Endothelial cell of umbilical vein (primary cell): Measurements from ENCODE around the gene ZDHHC17. TPM values are rescaled to one million over a fixed set of nuclear protein-coding genes. Genes with fewer than 3 reads are reported as not detected.

Experiments used
- BruUV-seq: library from RNA; stranded (reverse); fragments of 400-500 nt; replicated peaks from 2 replicates; lab custom pipeline; 2021; lab: Mats Ljungman, UMichigan
- CTCF ChIA-PET: fragments of 300-600, 350-600 bp; sonication (Branson Sonifier 250); formaldehyde crosslinking; loops from one replicate; lab custom pipeline; 2021; ENCODE audit warnings: antibody characterized with exemption, inconsistent platforms; lab: Charles Lee
- POLR2A ChIA-PET: fragments of 300-600, 350-600 bp; sonication (Branson Sonifier 250); formaldehyde crosslinking; loops from one replicate; lab custom pipeline; 2021; ENCODE audit warnings: antibody characterized with exemption, inconsistent platforms; lab: Charles Lee
- DNase-seq: peaks from one replicate; pipeline ENCODE4 v3.0.0-alpha.2; 2011; ENCODE audit warnings: low read depth, low spot score
- FAIRE-seq: peaks from 2 replicates; lab custom pipeline; 2011; peaks lifted over from hg19 to GRCh38; lab: Jason Lieb, UNC
- H2AFZ ChIP-seq: 2 replicates; pipeline ENCODE4 v1.6.0; 2012; ENCODE audit warnings: low read depth, low read length, control low read depth, inconsistent platforms
- H3K27ac ChIP-seq: 2 replicates; pipeline ENCODE4 v1.5.1; 2011; ENCODE audit warnings: low read depth, mild to moderate bottlenecking, control low read depth, low read length, moderate library complexity; ENCODE audit not compliant: insufficient read depth
- H3K27me3 ChIP-seq, 2 experiments: 2 replicates each; pipeline versions ENCODE4 v1.6.0 to v1.6.1; 2011; ENCODE audit warnings: low read length in 2 of 2, mixed read lengths in 1 of 2; ENCODE audit not compliant: control insufficient read depth in 2 of 2, insufficient read depth in 2 of 2
- H3K36me3 ChIP-seq, 2 experiments: 2 replicates in 1 of 2; 3 replicates in 1 of 2; pipeline ENCODE4 v1.5.1; 2011; ENCODE audit warnings: low read length in 2 of 2, mild to moderate bottlenecking in 1 of 2, moderate library complexity in 1 of 2; ENCODE audit not compliant: control insufficient read depth in 2 of 2, insufficient read depth in 2 of 2; ENCODE audit errors: extremely low read depth in 1 of 2
- H3K4me1 ChIP-seq: 3 replicates; pipeline ENCODE4 v1.5.1; 2011; ENCODE audit warnings: mild to moderate bottlenecking, low read length; ENCODE audit not compliant: control insufficient read depth, insufficient read depth; ENCODE audit errors: extremely low read depth
- H3K4me2 ChIP-seq: 2 replicates; pipeline ENCODE4 v1.6.1; 2011; ENCODE audit warnings: low read length, control low read depth, mixed read lengths; ENCODE audit not compliant: insufficient read depth
- H3K4me3 ChIP-seq, 3 experiments: fragments of 200-600 bp in 1 of 3; sonication (generic), shearing (Covaris generic) in 1 of 3; replicated peaks in 1 of 3; 2 replicates each; pipeline ENCODE4 v1.5.1; 2011 to 2016; ENCODE audit warnings: control low read depth in 3 of 3, low read length in 3 of 3, mild to moderate bottlenecking in 2 of 3, inconsistent platforms in 1 of 3, low read depth in 1 of 3, moderate library complexity in 1 of 3; ENCODE audit not compliant: insufficient read depth in 1 of 3
- H3K79me2 ChIP-seq: 2 replicates; pipeline ENCODE4 v1.6.0; 2012; ENCODE audit warnings: low read length, inconsistent platforms; ENCODE audit not compliant: control insufficient read depth, insufficient read depth
- H3K9ac ChIP-seq: replicated peaks from 2 replicates; pipeline ENCODE3; 2011; ENCODE audit warnings: low read length, control low read depth; ENCODE audit not compliant: insufficient read depth; ENCODE audit errors: extremely low read depth
- H3K9me1 ChIP-seq: replicated peaks from 3 replicates; pipeline ENCODE4 v1.6.0; 2011; ENCODE audit warnings: mild to moderate bottlenecking, low read length; ENCODE audit not compliant: control insufficient read depth, insufficient read depth; ENCODE audit errors: extremely low read depth
- H3K9me3 ChIP-seq: replicated peaks from 2 replicates; pipeline ENCODE4 v1.5.1; 2012; ENCODE audit warnings: low read length, inconsistent platforms; ENCODE audit not compliant: control insufficient read depth, insufficient read depth
- H4K20me1 ChIP-seq: replicated peaks from 2 replicates; pipeline ENCODE3; 2011; ENCODE audit warnings: mild to moderate bottlenecking, low read length; ENCODE audit not compliant: control insufficient read depth, insufficient read depth; ENCODE audit errors: extremely low read depth
- FOS ChIP-seq: IDR thresholded peaks from 2 replicates; pipeline ENCODE4 v1.6.1; 2011; ENCODE audit warnings: mild to moderate bottlenecking, low read length, moderate library complexity, borderline replicate concordance; ENCODE audit not compliant: insufficient read depth
- GATA2 ChIP-seq: IDR thresholded peaks from 2 replicates; pipeline ENCODE4 v1.7.0; 2011; ENCODE audit warnings: low read depth, mild to moderate bottlenecking, moderate library complexity, mixed read lengths, low read length; ENCODE audit not compliant: insufficient read length, insufficient read depth
- JUN ChIP-seq: IDR thresholded peaks from 2 replicates; pipeline ENCODE4 v1.6.1; 2011; ENCODE audit warnings: borderline replicate concordance, low read depth; ENCODE audit not compliant: insufficient read length, insufficient read depth
- MAX ChIP-seq: IDR thresholded peaks from 2 replicates; pipeline ENCODE4 v1.6.1; 2011; ENCODE audit not compliant: insufficient read depth, insufficient read length
- MYC ChIP-seq: IDR thresholded peaks from one replicate; pipeline ENCODE4 v1.6.1; 2011; ENCODE audit warnings: mild to moderate bottlenecking, low read depth, low read length
- POLR2A ChIP-seq: IDR thresholded peaks from 2 replicates; pipeline ENCODE4 v1.6.1; 2012; ENCODE audit warnings: low read depth, mild to moderate bottlenecking, control low read depth, low read length
- dilution Hi-C: fragments of 300-500 bp; cut with MboI; formaldehyde crosslinking; loops from one replicate; pipeline ENCODE4 v1.15.0; 2019; ENCODE audit warnings: low sequenced_read_pairs; ENCODE audit not compliant: extremely low pct_ligation_motif_present
- intact Hi-C: fragments of 100-400 bp; cut with micrococcal nuclease; formaldehyde crosslinking; loops from one replicate; pipeline ENCODE4 v1.10.0; 2022
- polyA plus RNA-seq, 4 experiments: library from polyadenylated mRNA; depleted of rRNA in 3 of 4; stranded (reverse) in 3 of 4; unstranded in 1 of 4; fragments of >200 nt; gene quantifications; 2 replicates each; pipeline versions ENCODE4 v1.2.1 to v1.2.3, GENCODE V29; 2011 to 2012; ENCODE audit warnings: missing spikeins in 1 of 4
- total RNA-seq: library from RNA; stranded (reverse); gene quantifications from 2 replicates; pipeline ENCODE4 v1.2.3, GENCODE V29; 2021

The ZDHHC17 gene
- total and polyA plus RNA-seq, 2 donors (not counting 3 experiments of a cell fraction or from before 2014, with no cell fraction given), result 21.2 to 26.9 TPM

GRCh38 chr12:76866151-76866567, 102.2 kb downstream of the ZDHHC17 start:
- no peaks in the 10 kb centered on the region for H3K27me3 ChIP-seq
- H2AFZ ChIP-seq, result no peak overlapping the region
- no peaks in the 10 kb centered on the region for H3K9me3 ChIP-seq
- H3K4me2 ChIP-seq, result no peak overlapping the region
- no peaks in the 10 kb centered on the region for H4K20me1 ChIP-seq
- no peak overlapping the region for H3K4me3 ChIP-seq
- H3K27ac ChIP-seq, result no peak overlapping the region
- POLR2A ChIA-PET, result no interaction called here
- no peak for DNase-seq
- no peaks in the 10 kb centered on the region for H3K9me1 ChIP-seq
- H3K4me1 ChIP-seq, result no peaks in the 10 kb centered on the region
- no TSS peak for BruUV-seq
- no peaks in the 10 kb centered on the region for H3K36me3 ChIP-seq
- intact Hi-C loops (no loop called here), dilution Hi-C loops (no loop called here)
- H3K9ac ChIP-seq, result no peak overlapping the region
- CTCF ChIA-PET, result interaction anchor here (1.2 to 1.5 kb wide), 4 partner anchors 9 to 145 kb away, joined by 3 to 5 read pairs (median 4); no protein-coding TSS in a partner anchor
- FAIRE-seq, result no peak
- no peak for TF ChIP-seq JUN
- H3K79me2 ChIP-seq, result no peaks in the 10 kb centered on the region

GRCh38 chr12:76866726-76867125, 102.8 kb downstream of the ZDHHC17 start:
- POLR2A ChIA-PET, result no interaction called here

More at GRCh38 chr12:76866726-76867125, 102.8 kb downstream of the ZDHHC17 start:
- no peaks in the 10 kb centered on the region for H3K36me3 ChIP-seq
- H3K4me3 ChIP-seq, result no peak overlapping the region
- FAIRE-seq (no peak), DNase-seq (no peak)
- H3K9ac ChIP-seq, result no peak overlapping the region
- no TSS peak for BruUV-seq
- no peaks in the 10 kb centered on the region for H3K79me2 ChIP-seq
- TF ChIP-seq FOS, result no peak
- TF ChIP-seq GATA2, result no peak
- no peak for TF ChIP-seq POLR2A
- no peak for TF ChIP-seq MAX
- TF ChIP-seq MYC, result no peak
- CTCF ChIA-PET, result interaction anchor here (1.2 to 1.5 kb wide), 4 partner anchors 8 to 144 kb away, joined by 3 to 5 read pairs (median 4); no protein-coding TSS in a partner anchor
- no peak overlapping the region for H3K27ac ChIP-seq
- no peaks in the 10 kb centered on the region for H3K9me1 ChIP-seq
- no peak overlapping the region for H2AFZ ChIP-seq
- H3K4me2 ChIP-seq, result no peak overlapping the region
- dilution Hi-C loops, result no loop called here
- H3K27me3 ChIP-seq, result no peaks in the 10 kb centered on the region
- H3K4me1 ChIP-seq, result no peaks in the 10 kb centered on the region
- intact Hi-C loops, result no loop called here
- H4K20me1 ChIP-seq, result no peaks in the 10 kb centered on the region
- H3K9me3 ChIP-seq, result no peaks in the 10 kb centered on the region
